ENCODE results near the gene ARL8A.
"Not testable (repeated sequence)": the region's sequence is repeated elsewhere in the genome, so short reads cannot be mapped to it uniquely, and the experiment has no call there.

ARL8A gene

GRCh38 chr1:202182040-202182877 lies 37.7 kb upstream of the ARL8A start:
- Mint-ChIP-seq H3K4me3 (no peak overlapping the region), H3K36me3 (no peaks in the 10 kb centered on the region), H3K9me3 (no peaks in the 10 kb centered on the region), H3K27me3 (peaks cover 68% of the 10 kb centered on the region), H3K4me1 (peaks cover 10% of the 10 kb centered on the region), H3K27ac (no peak overlapping the region)
- CTCF ChIA-PET, result interaction anchor here (1.5 to 3.5 kb wide), 5 partner anchors 8 to 133 kb away, joined by 3 to 34 read pairs (median 14); partner anchors contain the start of genes LGR6 and PTPN7
- no peak for DNase-seq

- Mint-ChIP-seq H3K27ac (no peak overlapping the region), H3K4me3 (no peak overlapping the region), H3K27me3 (peaks cover 61% of the 10 kb centered on the region), H3K9me3 (no peaks in the 10 kb centered on the region), H3K4me1 (peaks cover 10% of the 10 kb centered on the region), H3K36me3 (no peaks in the 10 kb centered on the region)
- DNase-seq, result no peak
- CTCF ChIA-PET, result interaction anchor here (1.5 to 2.3 kb wide), 3 partner anchors 11 to 27 kb away, joined by 3 to 6 read pairs (median 3); no protein-coding TSS in a partner anchor
Observed at GRCh38 chr1:202181586-202181985, 37.0 kb upstream of the ARL8A start.

GRCh38 chr1:202180751-202181139 lies 36.2 kb upstream of the ARL8A start:
- not testable (repeated sequence) for H3K9me3 Mint-ChIP-seq, H3K36me3 Mint-ChIP-seq, DNase-seq, H3K4me3 Mint-ChIP-seq, H3K27ac Mint-ChIP-seq
- CTCF ChIA-PET, result interaction anchor here (0.6 to 2.3 kb wide), 3 partner anchors 10 to 393 kb away, joined by 3 to 6 read pairs (median 3); no protein-coding TSS in a partner anchor
- peaks cover 55% of the 10 kb centered on the region for H3K27me3 Mint-ChIP-seq
- peaks cover 10% of the 10 kb centered on the region for H3K4me1 Mint-ChIP-seq

GRCh38 chr1:202179828-202180750 lies 35.6 kb upstream of the ARL8A start:
- DNase-seq, result no peak
- CTCF ChIA-PET, result interaction anchor here (0.6 to 2.3 kb wide), 6 partner anchors 9 to 394 kb away, joined by 3 to 9 read pairs (median 4); partner anchors contain the start of gene LGR6
- no peaks in the 10 kb centered on the region for H3K36me3 Mint-ChIP-seq
- H3K27ac Mint-ChIP-seq, result no peak overlapping the region
- no peak overlapping the region for H3K4me3 Mint-ChIP-seq
- no peaks in the 10 kb centered on the region for H3K9me3 Mint-ChIP-seq
- peaks cover 10% of the 10 kb centered on the region for H3K4me1 Mint-ChIP-seq
- H3K27me3 Mint-ChIP-seq, result peaks cover 48% of the 10 kb centered on the region

GRCh38 chr1:202176949-202177927 lies 32.7 kb upstream of the ARL8A start:
- no peak overlapping the region for H3K27ac Mint-ChIP-seq
- no peaks in the 10 kb centered on the region for H3K4me1 Mint-ChIP-seq
- peaks cover 33% of the 10 kb centered on the region for H3K27me3 Mint-ChIP-seq
- DNase-seq, result no peak
- H3K4me3 Mint-ChIP-seq, result no peak overlapping the region
- H3K9me3 Mint-ChIP-seq, result no peaks in the 10 kb centered on the region
- CTCF ChIA-PET, result interaction anchor here (0.9 to 1.3 kb wide), 3 partner anchors 13 to 17 kb away, joined by 3 to 4 read pairs (median 3); partner anchors contain the start of genes LGR6 and PTPN7
- no peaks in the 10 kb centered on the region for H3K36me3 Mint-ChIP-seq

GRCh38 chr1:202173993-202174392 lies 29.5 kb upstream of the ARL8A start:
- Mint-ChIP-seq H3K27me3 (peaks cover 17% of the 10 kb centered on the region), H3K4me3 (no peak overlapping the region), H3K9me3 (no peaks in the 10 kb centered on the region), H3K4me1 (peaks cover 3% of the 10 kb centered on the region), H3K27ac (peak overlapping the region; percentile 65), H3K36me3 (no peaks in the 10 kb centered on the region)
- CTCF ChIA-PET, result interaction anchor here (0.7 to 2.8 kb wide), 6 partner anchors 10 to 20 kb away, joined by 3 to 13 read pairs (median 4); partner anchors contain the start of genes LGR6 and PTPN7
- DNase-seq, result no peak

- H3K27ac Mint-ChIP-seq, result no peak overlapping the region
- H3K27me3 Mint-ChIP-seq, result peaks cover 15% of the 10 kb centered on the region
- no peak overlapping the region for H3K4me3 Mint-ChIP-seq
- peaks cover 5% of the 10 kb centered on the region for H3K4me1 Mint-ChIP-seq
- CTCF ChIA-PET, result interaction anchor here (1.4 to 2.6 kb wide), 3 partner anchors 10 to 17 kb away, joined by 5 to 19 read pairs (median 7); partner anchors contain the start of gene PTPN7
- H3K36me3 Mint-ChIP-seq, result no peaks in the 10 kb centered on the region
- no peak for DNase-seq
- H3K9me3 Mint-ChIP-seq, result no peaks in the 10 kb centered on the region
Observed at GRCh38 chr1:202172015-202172355, 27.4 kb upstream of the ARL8A start.

GRCh38 chr1:202171292-202172014 lies 26.9 kb upstream of the ARL8A start:
- CTCF ChIA-PET, result interaction anchor here (1.0 to 2.6 kb wide), 4 partner anchors 9 to 16 kb away, joined by 3 to 19 read pairs (median 6); partner anchors contain the start of gene PTPN7
- no peak for DNase-seq
- Mint-ChIP-seq H3K4me1 (peaks cover 8% of the 10 kb centered on the region), H3K27me3 (peaks cover 15% of the 10 kb centered on the region), H3K36me3 (no peaks in the 10 kb centered on the region), H3K27ac (no peak overlapping the region), H3K4me3 (no peak overlapping the region), H3K9me3 (no peaks in the 10 kb centered on the region)

- Mint-ChIP-seq H3K27ac (no peak overlapping the region), H3K4me3 (no peak overlapping the region), H3K4me1 (peaks cover 15% of the 10 kb centered on the region), H3K9me3 (no peaks in the 10 kb centered on the region), H3K36me3 (no peaks in the 10 kb centered on the region), H3K27me3 (peaks cover 22% of the 10 kb centered on the region)
- CTCF ChIA-PET, result interaction anchor here (1.0 to 2.6 kb wide), 9 partner anchors 8 to 23 kb away, joined by 3 to 19 read pairs (median 5); partner anchors contain the start of genes LGR6 and PTPN7
- DNase-seq, result no peak
Observed at GRCh38 chr1:202170726-202171125, 26.2 kb upstream of the ARL8A start.

- Mint-ChIP-seq H3K27me3 (peaks cover 18% of the 10 kb centered on the region), H3K4me3 (no peak overlapping the region)
Observed at GRCh38 chr1:202168861-202169260, 24.3 kb upstream of the ARL8A start.

GRCh38 chr1:202167708-202168415 lies 23.3 kb upstream of the ARL8A start:
- DNase-seq, result no peak
- CTCF ChIA-PET, result no interaction called here
- Mint-ChIP-seq H3K27me3 (peaks cover 17% of the 10 kb centered on the region), H3K4me1 (peaks cover 44% of the 10 kb centered on the region), H3K9me3 (no peaks in the 10 kb centered on the region), H3K4me3 (no peak overlapping the region), H3K36me3 (no peaks in the 10 kb centered on the region), H3K27ac (no peak overlapping the region)

More at GRCh38 chr1:202168861-202169260, 24.3 kb upstream of the ARL8A start:
- H3K4me1 Mint-ChIP-seq, result peaks cover 34% of the 10 kb centered on the region
- no peak for DNase-seq
- H3K9me3 Mint-ChIP-seq, result no peaks in the 10 kb centered on the region
- CTCF ChIA-PET, result interaction anchor here (0.9 to 2.3 kb wide), 2 partner anchors 14 to 16 kb away, joined by 4 to 6 read pairs; no protein-coding TSS in a partner anchor
- H3K36me3 Mint-ChIP-seq, result no peaks in the 10 kb centered on the region
- H3K27ac Mint-ChIP-seq, result no peak overlapping the region

GRCh38 chr1:202167054-202167453 lies 22.5 kb upstream of the ARL8A start:
- H3K36me3 Mint-ChIP-seq, H3K4me3 Mint-ChIP-seq, H3K27ac Mint-ChIP-seq, H3K9me3 Mint-ChIP-seq, DNase-seq: not testable (repeated sequence)
- Mint-ChIP-seq H3K27me3 (peaks cover 17% of the 10 kb centered on the region), H3K4me1 (peaks cover 52% of the 10 kb centered on the region)
- CTCF ChIA-PET, result interaction anchor here (0.6 to 2.5 kb wide), 4 partner anchors 12 to 122 kb away, joined by 3 to 22 read pairs (median 5); no protein-coding TSS in a partner anchor
